22Rv1 (cell line): ENCODE results near the gene AGL.

Experiments
- CTCF ChIP-seq: fragments of 450-650 bp; IDR thresholded peaks from 2 replicates; pipeline ENCODE4 v1.5.1; 2017; ENCODE audit warnings: mild to moderate bottlenecking
- ZFX ChIP-seq: fragments of 450-650 bp; IDR thresholded peaks from 2 replicates; pipeline ENCODE4 v1.6.1; 2017; ENCODE audit warnings: antibody characterized with exemption, borderline replicate concordance

GRCh38 chr1:99858881-99859280 is 8.7 kb downstream of the AGL start:
- TF ChIP-seq CTCF (no peak), ZFX (no peak)
